DOHH2 (cell line): ENCODE measurements around the gene DCTN5.

ENCODE experiments used
- H3F3A ChIP-seq: fragments of 200-600 bp; sonication (generic), shearing (Covaris generic); 2 replicates; pipeline ENCODE4 v1.6.0; 2016; ENCODE audit warnings: antibody characterized with exemption, mild to moderate bottlenecking; ENCODE audit not compliant: control insufficient read depth, insufficient read depth
- H3K27ac ChIP-seq: fragments of 200-600 bp; sonication (generic); 2 replicates; pipeline ENCODE4 v1.5.1; 2014; ENCODE audit warnings: low read depth, mild to moderate bottlenecking, low read length, moderate library complexity
- H3K27me3 ChIP-seq: fragments of 200-600 bp; sonication (generic); 2 replicates; pipeline ENCODE4 v1.6.1; 2014; ENCODE audit warnings: mild to moderate bottlenecking, low read length, mixed read lengths; ENCODE audit not compliant: control insufficient read depth
- H3K36me3 ChIP-seq: fragments of 200-600 bp; sonication (generic); 2 replicates; pipeline ENCODE4 v1.6.1; 2014; ENCODE audit warnings: mild to moderate bottlenecking, low read length, moderate library complexity, mixed read lengths; ENCODE audit not compliant: control insufficient read depth
- H3K4me1 ChIP-seq: fragments of 200-600 bp; sonication (generic); 2 replicates; pipeline ENCODE4 v1.6.1; 2014; ENCODE audit warnings: mild to moderate bottlenecking, low read length, mixed read lengths; ENCODE audit not compliant: control insufficient read depth
- H3K4me2 ChIP-seq: fragments of 200-600 bp; sonication (generic); 2 replicates; pipeline ENCODE4 v1.6.0; 2014; ENCODE audit warnings: mild to moderate bottlenecking, low read length, moderate library complexity
- H3K4me3 ChIP-seq: fragments of 200-600 bp; sonication (generic); 2 replicates; pipeline ENCODE4 v1.5.1; 2014; ENCODE audit warnings: mild to moderate bottlenecking, low read length, mixed read lengths
- H3K79me2 ChIP-seq: fragments of 200-600 bp; sonication (generic); 2 replicates; pipeline ENCODE4 v1.6.1; 2014; ENCODE audit warnings: mild to moderate bottlenecking, low read length, mixed read lengths; ENCODE audit not compliant: control insufficient read depth
- H3K9me2 ChIP-seq: fragments of 200-600 bp; sonication (generic); replicated peaks from 2 replicates; pipeline ENCODE4 v1.6.1; 2014; ENCODE audit warnings: mild to moderate bottlenecking, low read length, mixed read lengths; ENCODE audit not compliant: control insufficient read depth
- H3K9me3 ChIP-seq: fragments of 200-600 bp; sonication (generic); 2 replicates; pipeline ENCODE4 v1.6.1; 2014; ENCODE audit warnings: antibody characterized with exemption, low read length, mixed read lengths; ENCODE audit not compliant: control insufficient read depth, insufficient read depth
- H4K20me1 ChIP-seq: fragments of 200-600 bp; sonication (generic); 2 replicates; pipeline ENCODE4 v1.6.0; 2014; ENCODE audit warnings: low read depth, mild to moderate bottlenecking, antibody characterized with exemption, low read length, moderate library complexity; ENCODE audit not compliant: control insufficient read depth, insufficient read depth
- EZH2phosphoT487 ChIP-seq: fragments of 200-600 bp; sonication (generic); IDR thresholded peaks from 2 replicates; pipeline ENCODE4 v1.6.1; 2017; ENCODE audit warnings: borderline replicate concordance, mild to moderate bottlenecking, antibody characterized with exemption, low read length, moderate library complexity, mixed read lengths
- TF ChIP-seq, protein P1 (sequence below): fragments of 200-600 bp; sonication (generic); IDR thresholded peaks from one replicate; pipeline ENCODE4 v1.5.1; 2014; ENCODE audit warnings: antibody characterized with exemption, mild to moderate bottlenecking, low read depth, low read length; ENCODE audit not compliant: poor library complexity, severe bottlenecking

The DCTN5 gene

DNA sequence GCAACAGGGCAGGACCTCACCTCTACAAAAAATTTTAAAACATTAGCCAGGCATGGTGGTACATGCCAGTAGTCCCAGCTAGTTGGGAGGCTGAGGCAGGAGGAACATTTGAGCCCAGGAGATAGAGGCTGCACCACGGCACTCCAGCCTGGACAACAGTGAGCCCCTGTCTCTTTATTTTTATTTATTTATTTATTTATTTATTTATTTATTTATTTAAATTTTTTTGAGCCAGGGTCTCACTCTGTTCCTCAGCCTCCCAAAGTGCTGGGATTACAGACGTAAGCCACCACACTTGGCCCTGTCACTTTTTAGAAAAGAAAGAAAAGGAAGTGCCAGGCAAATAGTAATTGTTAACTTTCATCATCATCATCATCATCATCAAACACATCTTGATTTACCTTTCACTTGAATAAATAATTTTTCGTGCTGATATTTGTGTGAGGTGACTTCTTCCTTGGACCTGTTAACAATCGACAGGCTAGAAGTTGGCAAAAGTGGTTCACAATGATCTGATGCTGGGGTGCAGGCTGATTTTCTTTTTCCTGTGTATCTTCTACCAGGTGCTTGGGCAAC is 6.7 kb upstream of the DCTN5 start:
- H3K36me3 ChIP-seq: peaks cover 63% of the 10 kb centered on the region
- H3K4me1 ChIP-seq: no peaks in the 10 kb centered on the region
- no peaks in the 10 kb centered on the region for H3K9me3 ChIP-seq

DNA sequence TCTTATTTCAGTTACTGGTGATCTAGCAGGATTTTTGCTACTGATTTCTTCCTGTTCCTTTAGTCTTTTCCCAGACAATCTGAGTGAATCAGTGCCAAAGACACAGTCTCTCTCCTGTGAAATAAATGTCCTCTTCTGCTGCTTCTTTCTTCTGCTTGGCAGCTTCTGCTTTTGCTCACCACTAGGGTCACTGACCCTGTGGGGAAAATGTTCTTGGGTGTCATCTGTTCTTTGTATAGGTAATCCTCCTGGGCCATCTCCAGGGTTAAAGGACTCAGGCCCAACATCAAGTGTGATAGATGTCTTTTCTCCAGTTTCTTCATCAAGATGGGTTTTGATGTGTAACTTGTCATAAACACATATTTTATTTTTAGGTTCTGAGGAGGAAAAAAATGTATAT is 5.3 kb upstream of the DCTN5 start:
- H3K9me2 ChIP-seq: no peaks in the 10 kb centered on the region
- peaks cover 9% of the 10 kb centered on the region for H3K4me1 ChIP-seq
- no peaks in the 10 kb centered on the region; the same call in 1 of the 2 replicates for H3F3A ChIP-seq
- H3K4me3 ChIP-seq: no peak overlapping the region
- H3K27me3 ChIP-seq: no peaks in the 10 kb centered on the region
- TF ChIP-seq EZH2phosphoT487: no peak
- TF ChIP-seq, protein P1, sequence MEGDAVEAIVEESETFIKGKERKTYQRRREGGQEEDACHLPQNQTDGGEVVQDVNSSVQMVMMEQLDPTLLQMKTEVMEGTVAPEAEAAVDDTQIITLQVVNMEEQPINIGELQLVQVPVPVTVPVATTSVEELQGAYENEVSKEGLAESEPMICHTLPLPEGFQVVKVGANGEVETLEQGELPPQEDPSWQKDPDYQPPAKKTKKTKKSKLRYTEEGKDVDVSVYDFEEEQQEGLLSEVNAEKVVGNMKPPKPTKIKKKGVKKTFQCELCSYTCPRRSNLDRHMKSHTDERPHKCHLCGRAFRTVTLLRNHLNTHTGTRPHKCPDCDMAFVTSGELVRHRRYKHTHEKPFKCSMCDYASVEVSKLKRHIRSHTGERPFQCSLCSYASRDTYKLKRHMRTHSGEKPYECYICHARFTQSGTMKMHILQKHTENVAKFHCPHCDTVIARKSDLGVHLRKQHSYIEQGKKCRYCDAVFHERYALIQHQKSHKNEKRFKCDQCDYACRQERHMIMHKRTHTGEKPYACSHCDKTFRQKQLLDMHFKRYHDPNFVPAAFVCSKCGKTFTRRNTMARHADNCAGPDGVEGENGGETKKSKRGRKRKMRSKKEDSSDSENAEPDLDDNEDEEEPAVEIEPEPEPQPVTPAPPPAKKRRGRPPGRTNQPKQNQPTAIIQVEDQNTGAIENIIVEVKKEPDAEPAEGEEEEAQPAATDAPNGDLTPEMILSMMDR: no peak
- H3K9me3 ChIP-seq: no peaks in the 10 kb centered on the region
- no peak overlapping the region for H3K4me2 ChIP-seq
- H3K79me2 ChIP-seq: peaks cover 53% of the 10 kb centered on the region
- H3K36me3 ChIP-seq: peaks cover 52% of the 10 kb centered on the region
- H3K27ac ChIP-seq: no peak overlapping the region
- 0 out of 2 replicates have a peak, but pooled peaks cover 3% of the 10 kb centered on the region for H4K20me1 ChIP-seq

More for the DNA sequence above, 6.7 kb upstream of the DCTN5 start:
- Histone ChIP-seq H3F3A (no peaks in the 10 kb centered on the region; the same call in 1 of the 2 replicates), H4K20me1 (0 out of 2 replicates have a peak, but pooled peaks cover 3% of the 10 kb centered on the region), H3K79me2 (peaks cover 39% of the 10 kb centered on the region), H3K27me3 (no peaks in the 10 kb centered on the region), H3K4me3 (no peak overlapping the region), H3K9me2 (no peaks in the 10 kb centered on the region), H3K27ac (no peak overlapping the region), H3K4me2 (no peak overlapping the region)
- no peak for TF ChIP-seq EZH2phosphoT487

DNA sequence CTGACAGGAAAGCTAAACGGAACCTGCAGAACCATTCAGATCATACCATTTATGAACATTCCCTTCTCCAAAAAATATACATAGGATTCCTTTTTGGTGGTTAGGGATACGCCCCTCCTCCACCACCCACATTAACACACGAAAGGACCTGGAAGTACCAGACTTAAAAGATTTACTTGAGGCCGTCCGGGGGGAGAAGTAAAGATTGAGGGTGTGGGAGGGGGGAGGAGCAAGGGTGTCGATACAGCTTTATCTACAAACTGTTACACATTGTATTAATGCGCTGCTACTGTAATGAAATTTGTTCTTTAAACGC is 693 bp upstream of the DCTN5 start:
- peaks cover 54% of the 10 kb centered on the region for H3K79me2 ChIP-seq
- peak overlapping the region; percentile 62 for H3K27ac ChIP-seq
- peak overlapping the region; percentile 91 for H3K4me2 ChIP-seq
- H4K20me1 ChIP-seq: no peaks in the 10 kb centered on the region
- no peak for TF ChIP-seq EZH2phosphoT487
- TF ChIP-seq, protein P1: no peak
- H3K4me3 ChIP-seq: peak overlapping the region; percentile 99
- H3F3A ChIP-seq: 0 out of 2 replicates have a peak, but pooled peaks cover 3% of the 10 kb centered on the region
- peaks cover 47% of the 10 kb centered on the region for H3K36me3 ChIP-seq
- no peaks in the 10 kb centered on the region for H3K9me2 ChIP-seq
- H3K4me1 ChIP-seq: peaks cover 17% of the 10 kb centered on the region
- no peaks in the 10 kb centered on the region for H3K9me3 ChIP-seq
- no peaks in the 10 kb centered on the region for H3K27me3 ChIP-seq

DNA sequence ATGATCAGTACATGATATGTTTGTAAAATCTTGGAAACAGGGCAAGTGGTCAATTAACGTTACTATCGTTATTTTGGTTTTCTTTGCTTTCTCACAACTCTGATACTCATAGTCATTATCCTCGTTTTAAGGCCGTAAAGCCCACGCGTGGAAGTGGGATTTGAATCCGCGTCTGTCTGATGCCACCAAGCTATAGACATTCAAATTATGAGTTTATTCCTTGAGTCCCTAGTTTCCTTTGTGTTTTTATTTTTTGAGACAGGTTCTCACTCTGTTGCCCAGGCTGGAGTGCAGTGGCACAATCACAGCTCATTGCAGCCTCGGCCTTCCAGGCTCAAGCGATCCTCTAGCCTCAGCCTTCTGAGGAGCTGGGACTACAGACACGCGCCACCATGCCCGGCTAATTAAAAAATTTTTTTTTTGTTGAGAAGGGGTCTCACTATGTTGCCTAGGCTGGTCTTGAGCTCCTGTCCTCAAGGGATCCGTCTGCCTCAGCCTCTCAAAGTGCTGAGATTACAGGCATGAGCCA is 1.0 kb downstream of the DCTN5 start:
- H3K4me2 ChIP-seq: peak overlapping the region; percentile 91
- no peaks in the 10 kb centered on the region for H3K9me2 ChIP-seq
- 0 out of 2 replicates have a peak, but pooled peaks cover 3% of the 10 kb centered on the region for H3F3A ChIP-seq
- peaks cover 17% of the 10 kb centered on the region for H3K4me1 ChIP-seq
- peak overlapping the region; percentile 99 for H3K4me3 ChIP-seq
- no peaks in the 10 kb centered on the region for H3K27me3 ChIP-seq
- H3K27ac ChIP-seq: no peak overlapping the region
- TF ChIP-seq EZH2phosphoT487: no peak
- TF ChIP-seq, protein P1: no peak
- peaks cover 54% of the 10 kb centered on the region for H3K36me3 ChIP-seq
- no peaks in the 10 kb centered on the region for H3K9me3 ChIP-seq
- H3K79me2 ChIP-seq: peaks cover 72% of the 10 kb centered on the region
- H4K20me1 ChIP-seq: no peaks in the 10 kb centered on the region
